ENCODE measurements around the gene IPO13. TPM values are rescaled to one million over a fixed set of nuclear protein-coding genes. Genes with fewer than 3 reads are reported as not detected.

Gene IPO13
- total and polyA plus RNA-seq, 4 donors, result 7.3 to 35.4 (median 17.4) TPM

- Histone ChIP-seq H3K9me3 (ENCODE audit: control insufficient read depth in 4 of 4, insufficient read depth in 3 of 4, low read length in 3 of 4) (no peaks in the 10 kb centered on the region), H3K36me3 (ENCODE audit: control insufficient read depth in 4 of 4, insufficient read depth in 4 of 4, low read length in 4 of 4) (peaks cover 0 to 20% (median 17%) of the 10 kb centered on the region in 4 donors), H3K27ac (ENCODE audit: low read depth in 1 of 2, low read length in 1 of 2) (peak overlapping the region; percentile 85 to 93), H3K27me3 (ENCODE audit: control insufficient read depth in 3 of 3, insufficient read depth in 3 of 3, low read length in 2 of 3) (no peaks in the 10 kb centered on the region), H3K4me3 (no peak overlapping the region), H3K9ac (ENCODE audit: insufficient read depth in 1 of 2, low read length in 2 of 2) (peak overlapping the region in 1 of 2 donors; percentile 61), H3K4me1 (ENCODE audit: control insufficient read depth in 5 of 5, insufficient read depth in 5 of 5, low read length in 5 of 5) (peaks cover 0 to 34% (median 19%) of the 10 kb centered on the region in 5 donors)
- TF ChIP-seq CTCF (IDR thresholded peaks at IDR 0.05; ENCODE audit: control extremely low read depth, extremely low read depth), result no peak
- DNase-seq (no peak), ATAC-seq (ENCODE audit: insufficient read depth, low FRiP score) (no peak)
- WGBS, 2 donors, result 35 to 40% methylated on average over 9 of the region's 9 CpGs
Observed at GRCh38 chr1:43973981-43974442, 27.3 kb downstream of the IPO13 start.

GRCh38 chr1:43974443-43975248 lies 27.9 kb downstream of the IPO13 start, which contains the start of gene ATP6V0B:
ATP6V0B (plus strand) TSS chr1:43974960; CDS start chr1:43975041, 81 bp downstream.
- peaks cover 0 to 20% (median 17%) of the 10 kb centered on the region in 4 donors for H3K36me3 ChIP-seq (ENCODE audit: control insufficient read depth in 4 of 4, insufficient read depth in 4 of 4, low read length in 4 of 4)
- WGBS, 2 donors, result 0% methylated on average over 80 to 93 of the region's 93 CpGs
- peak; percentile 85 for ATAC-seq (ENCODE audit: insufficient read depth, low FRiP score)

GRCh38 chr1:43975249-43975961 lies 28.7 kb downstream of the IPO13 start:
- WGBS, 2 donors, result 1 to 2% methylated on average over 22 to 34 of the region's 34 CpGs
- no peak for TF ChIP-seq CTCF (IDR thresholded peaks at IDR 0.05; ENCODE audit: control extremely low read depth, extremely low read depth)
- H3K4me1 ChIP-seq (ENCODE audit: control insufficient read depth in 5 of 5, insufficient read depth in 5 of 5, low read length in 5 of 5), result peaks cover 0 to 39% (median 19%) of the 10 kb centered on the region in 5 donors
- no peaks in the 10 kb centered on the region for H3K27me3 ChIP-seq (ENCODE audit: control insufficient read depth in 3 of 3, insufficient read depth in 3 of 3, low read length in 2 of 3)
- ATAC-seq (ENCODE audit: insufficient read depth, low FRiP score), result peak; percentile 5
- peaks cover 0 to 20% (median 17%) of the 10 kb centered on the region in 4 donors for H3K36me3 ChIP-seq (ENCODE audit: control insufficient read depth in 4 of 4, insufficient read depth in 4 of 4, low read length in 4 of 4)
- peak overlapping the region; percentile 7 to 31 for H3K9ac ChIP-seq (ENCODE audit: insufficient read depth in 1 of 2, low read length in 2 of 2)
- H3K9me3 ChIP-seq (ENCODE audit: control insufficient read depth in 4 of 4, insufficient read depth in 3 of 4, low read length in 3 of 4), result no peaks in the 10 kb centered on the region
- DNase-seq, result peak; percentile 40 to 59 (median 44)
- H3K27ac ChIP-seq (ENCODE audit: low read depth in 1 of 2, low read length in 1 of 2), result peak overlapping the region; percentile 86 to 93
- H3K4me3 ChIP-seq, result peak overlapping the region; percentile 69

More at GRCh38 chr1:43974443-43975248, 27.9 kb downstream of the IPO13 start, which contains the start of gene ATP6V0B:
- Histone ChIP-seq H3K4me1 (ENCODE audit: control insufficient read depth in 5 of 5, insufficient read depth in 5 of 5, low read length in 5 of 5) (peaks cover 0 to 34% (median 19%) of the 10 kb centered on the region in 5 donors), H3K9ac (ENCODE audit: insufficient read depth in 1 of 2, low read length in 2 of 2) (peak within 1 kb of the TSS; percentile 31 to 61), H3K9me3 (ENCODE audit: control insufficient read depth in 4 of 4, insufficient read depth in 3 of 4, low read length in 3 of 4) (no peaks in the 10 kb centered on the region), H3K27me3 (ENCODE audit: control insufficient read depth in 3 of 3, insufficient read depth in 3 of 3, low read length in 2 of 3) (no peaks in the 10 kb centered on the region), H3K4me3 (peak within 1 kb of the TSS; percentile 69), H3K27ac (ENCODE audit: low read depth in 1 of 2, low read length in 1 of 2) (peak within 1 kb of the TSS; percentile 86 to 93)
- peak; percentile 93 to 95 (median 94) for DNase-seq
- peak; percentile 16 for TF ChIP-seq CTCF (IDR thresholded peaks at IDR 0.05; ENCODE audit: control extremely low read depth, extremely low read depth)

Data from lung (tissue), 12 donors.